Astrocyte (in vitro differentiated cells and primary cell): Measurements from ENCODE around the gene RGS19. TPM values are rescaled to one million over a fixed set of nuclear protein-coding genes. Genes with fewer than 3 reads are reported as not detected.

Experiments used
- DNase-seq: peaks from one replicate; pipeline ENCODE4 v3.0.0-alpha.2; 2010; ENCODE audit warnings: low read depth
- FAIRE-seq: peaks from 2 replicates; lab custom pipeline; 2011; peaks lifted over from hg19 to GRCh38; lab: Jason Lieb, UNC
- H2AFZ ChIP-seq: 2 replicates; pipeline ENCODE4 v1.6.0; 2012; ENCODE audit warnings: low read depth, low read length, inconsistent platforms
- H3K27ac ChIP-seq: 2 replicates; pipeline ENCODE4 v1.5.1; 2011; ENCODE audit warnings: low read depth, low read length, inconsistent platforms
- H3K27me3 ChIP-seq: 2 replicates; pipeline ENCODE4 v1.6.0; 2011; ENCODE audit warnings: low read length, inconsistent platforms; ENCODE audit not compliant: insufficient read depth
- H3K36me3 ChIP-seq: 2 replicates; pipeline ENCODE4 v1.5.1; 2011; ENCODE audit warnings: low read length, inconsistent platforms; ENCODE audit not compliant: insufficient read depth
- H3K4me1 ChIP-seq: 2 replicates; pipeline ENCODE4 v1.5.1; 2011; ENCODE audit warnings: low read length, inconsistent platforms; ENCODE audit not compliant: insufficient read depth
- H3K4me2 ChIP-seq: 2 replicates; pipeline ENCODE4 v1.6.0; 2012; ENCODE audit warnings: low read length, inconsistent platforms
- H3K4me3 ChIP-seq: 2 replicates; pipeline ENCODE4 v1.5.1; 2011; ENCODE audit warnings: low read depth, mild to moderate bottlenecking, low read length, inconsistent platforms; ENCODE audit not compliant: insufficient read depth
- H3K79me2 ChIP-seq: 2 replicates; pipeline ENCODE4 v1.6.0; 2012; ENCODE audit warnings: mild to moderate bottlenecking, low read length, inconsistent platforms; ENCODE audit not compliant: insufficient read depth
- H3K9ac ChIP-seq: 2 replicates; pipeline ENCODE4 v1.6.0; 2012; ENCODE audit warnings: mild to moderate bottlenecking, low read length, inconsistent platforms
- H3K9me3 ChIP-seq: 2 replicates; pipeline ENCODE4 v1.5.1; 2012; ENCODE audit warnings: low read depth, mild to moderate bottlenecking, low read length, inconsistent platforms; ENCODE audit not compliant: insufficient read depth
- H4K20me1 ChIP-seq: 2 replicates; pipeline ENCODE4 v1.6.0; 2012; ENCODE audit warnings: low read length, inconsistent platforms; ENCODE audit not compliant: insufficient read depth
- H3K27ac Mint-ChIP-seq: one replicate; pipeline ENCODE4 v1.8.0; 2021; ENCODE audit warnings: mild to moderate bottlenecking, mixed read lengths; ENCODE audit not compliant: unreplicated experiment
- H3K27me3 Mint-ChIP-seq: one replicate; pipeline ENCODE4 v1.8.0; 2021; ENCODE audit warnings: low read depth, mixed read lengths; ENCODE audit not compliant: unreplicated experiment
- H3K36me3 Mint-ChIP-seq: one replicate; pipeline ENCODE4 v1.8.0; 2021; ENCODE audit warnings: low read depth, mixed read lengths; ENCODE audit not compliant: unreplicated experiment
- H3K4me1 Mint-ChIP-seq: one replicate; pipeline ENCODE4 v1.8.0; 2021; ENCODE audit warnings: low read depth, mixed read lengths; ENCODE audit not compliant: unreplicated experiment
- H3K4me3 Mint-ChIP-seq: one replicate; pipeline ENCODE4 v1.8.0; 2021; ENCODE audit warnings: mild to moderate bottlenecking, moderate library complexity, mixed read lengths; ENCODE audit not compliant: unreplicated experiment
- H3K9me3 Mint-ChIP-seq: one replicate; pipeline ENCODE4 v1.8.0; 2021; ENCODE audit warnings: mild to moderate bottlenecking, mixed read lengths; ENCODE audit not compliant: unreplicated experiment
- EZH2 ChIP-seq: IDR thresholded peaks from 2 replicates; pipeline ENCODE4 v1.6.1; 2012; ENCODE audit warnings: mild to moderate bottlenecking, low read length, inconsistent platforms; ENCODE audit not compliant: insufficient read depth
- total RNA-seq: library from RNA; stranded (reverse); gene quantifications from 2 replicates; pipeline ENCODE4 v1.2.1, GENCODE V29; 2021
- TF ChIP-seq, protein P1 (sequence below): IDR thresholded peaks from 2 replicates; pipeline ENCODE4 v1.5.1; 2011; ENCODE audit warnings: low read depth, mild to moderate bottlenecking, inconsistent platforms, low read length, moderate library complexity; ENCODE audit not compliant: insufficient read depth

Gene RGS19
- total RNA-seq, 1 donor from 2014 or later, result 18.3 TPM

DNA sequence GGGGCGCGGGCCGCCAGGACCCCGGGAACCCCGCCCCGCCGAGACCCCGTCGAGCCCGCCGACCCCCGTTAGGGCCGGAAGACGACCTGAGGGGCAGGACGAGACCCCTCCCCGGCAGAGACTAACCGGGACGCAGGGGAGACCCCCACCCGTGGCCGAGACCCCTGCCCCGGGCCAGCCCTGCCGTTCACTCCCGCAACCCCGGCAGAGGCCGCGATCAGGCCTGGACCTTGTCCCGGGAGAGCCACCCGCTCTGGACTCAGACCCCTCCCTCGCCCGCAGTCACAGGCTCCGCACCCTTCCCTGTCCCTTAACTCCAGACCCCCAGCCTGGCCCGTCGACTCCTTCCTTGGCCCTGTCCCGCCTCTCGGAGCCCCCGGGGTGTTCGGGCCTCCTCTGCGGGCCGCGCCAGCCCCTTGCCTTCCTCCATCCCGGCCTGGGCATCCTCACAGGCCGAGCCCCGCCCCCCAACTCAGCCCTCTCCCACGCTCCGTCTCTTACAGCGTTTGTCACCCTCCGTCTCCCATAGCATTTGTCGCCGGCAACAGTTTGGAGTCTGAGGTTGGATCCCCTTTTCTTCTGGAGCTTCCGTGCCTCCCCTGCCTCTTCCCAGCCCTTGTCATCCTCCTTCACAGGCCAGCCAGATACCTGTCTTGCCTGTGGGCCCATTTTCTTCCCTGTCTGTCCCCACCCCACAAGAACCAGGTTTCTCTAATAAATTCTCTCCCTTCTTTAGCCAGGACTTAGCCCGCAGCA, 15.8 kb downstream of the RGS19 start:
- H3K79me2 ChIP-seq, result peaks cover 5% of the 10 kb centered on the region
- H3K4me3 Mint-ChIP-seq, result peak overlapping the region; percentile 96
- TF ChIP-seq EZH2, result no peak
- TF ChIP-seq, protein P1, sequence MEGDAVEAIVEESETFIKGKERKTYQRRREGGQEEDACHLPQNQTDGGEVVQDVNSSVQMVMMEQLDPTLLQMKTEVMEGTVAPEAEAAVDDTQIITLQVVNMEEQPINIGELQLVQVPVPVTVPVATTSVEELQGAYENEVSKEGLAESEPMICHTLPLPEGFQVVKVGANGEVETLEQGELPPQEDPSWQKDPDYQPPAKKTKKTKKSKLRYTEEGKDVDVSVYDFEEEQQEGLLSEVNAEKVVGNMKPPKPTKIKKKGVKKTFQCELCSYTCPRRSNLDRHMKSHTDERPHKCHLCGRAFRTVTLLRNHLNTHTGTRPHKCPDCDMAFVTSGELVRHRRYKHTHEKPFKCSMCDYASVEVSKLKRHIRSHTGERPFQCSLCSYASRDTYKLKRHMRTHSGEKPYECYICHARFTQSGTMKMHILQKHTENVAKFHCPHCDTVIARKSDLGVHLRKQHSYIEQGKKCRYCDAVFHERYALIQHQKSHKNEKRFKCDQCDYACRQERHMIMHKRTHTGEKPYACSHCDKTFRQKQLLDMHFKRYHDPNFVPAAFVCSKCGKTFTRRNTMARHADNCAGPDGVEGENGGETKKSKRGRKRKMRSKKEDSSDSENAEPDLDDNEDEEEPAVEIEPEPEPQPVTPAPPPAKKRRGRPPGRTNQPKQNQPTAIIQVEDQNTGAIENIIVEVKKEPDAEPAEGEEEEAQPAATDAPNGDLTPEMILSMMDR, result no peak
- peak overlapping the region; percentile 95 for H3K27ac Mint-ChIP-seq
- FAIRE-seq, result no peak
- H3K4me2 ChIP-seq, result peak overlapping the region; percentile 92
- peaks cover 26% of the 10 kb centered on the region for H4K20me1 ChIP-seq
- H3K36me3 ChIP-seq, result no peaks in the 10 kb centered on the region
- H3K9me3 Mint-ChIP-seq, result no peaks in the 10 kb centered on the region
- H3K27me3 Mint-ChIP-seq, result peaks cover 4% of the 10 kb centered on the region
- H3K9me3 ChIP-seq, result no peaks in the 10 kb centered on the region
- peaks cover 31% of the 10 kb centered on the region for H3K4me1 ChIP-seq
- DNase-seq, result no peak
- H3K27me3 ChIP-seq, result peaks cover 4% of the 10 kb centered on the region
- H3K4me3 ChIP-seq, result peak overlapping the region; percentile 79
- H3K9ac ChIP-seq, result peak overlapping the region; percentile 86
- H2AFZ ChIP-seq, result peak overlapping the region; percentile 58
- H3K27ac ChIP-seq, result peak overlapping the region; percentile 20
- H3K4me1 Mint-ChIP-seq, result peaks cover 18% of the 10 kb centered on the region
- H3K36me3 Mint-ChIP-seq, result peaks cover 2% of the 10 kb centered on the region

GRCh38 chr20:64062596-64063388, 16.5 kb downstream of the RGS19 start, which contains the start of gene TCEA2:
Gene TCEA2, plus strand, starts transcription at chr20:64063198. Its CDS starts 115 bp downstream, at chr20:64063313.
- Mint-ChIP-seq H3K27ac (peak within 1 kb of the TSS; percentile 95), H3K4me1 (peaks cover 18% of the 10 kb centered on the region), H3K36me3 (peaks cover 2% of the 10 kb centered on the region), H3K27me3 (peaks cover 4% of the 10 kb centered on the region), H3K9me3 (no peaks in the 10 kb centered on the region), H3K4me3 (peak within 1 kb of the TSS; percentile 96)
- Histone ChIP-seq H3K4me1 (peaks cover 39% of the 10 kb centered on the region), H3K36me3 (no peaks in the 10 kb centered on the region), H2AFZ (peak within 1 kb of the TSS; percentile 92), H3K9ac (peak within 1 kb of the TSS; percentile 86), H3K27ac (peak within 1 kb of the TSS; percentile 65), H4K20me1 (peaks cover 26% of the 10 kb centered on the region), H3K4me3 (peak within 1 kb of the TSS; percentile 79), H3K27me3 (peaks cover 4% of the 10 kb centered on the region), H3K9me3 (no peaks in the 10 kb centered on the region), H3K79me2 (peaks cover 5% of the 10 kb centered on the region), H3K4me2 (peak within 1 kb of the TSS; percentile 92)
- peak; percentile 90 for DNase-seq
- TF ChIP-seq EZH2, result no peak
- TF ChIP-seq, protein P1, result no peak
- FAIRE-seq, result no peak
